ENCODE measurements around the gene USP34. TPM values are rescaled to one million over a fixed set of nuclear protein-coding genes. Genes with fewer than 3 reads are reported as not detected.

USP34 gene
- total RNA-seq, 1 experiment from 2014 or later, result 91.4 TPM

DNA sequence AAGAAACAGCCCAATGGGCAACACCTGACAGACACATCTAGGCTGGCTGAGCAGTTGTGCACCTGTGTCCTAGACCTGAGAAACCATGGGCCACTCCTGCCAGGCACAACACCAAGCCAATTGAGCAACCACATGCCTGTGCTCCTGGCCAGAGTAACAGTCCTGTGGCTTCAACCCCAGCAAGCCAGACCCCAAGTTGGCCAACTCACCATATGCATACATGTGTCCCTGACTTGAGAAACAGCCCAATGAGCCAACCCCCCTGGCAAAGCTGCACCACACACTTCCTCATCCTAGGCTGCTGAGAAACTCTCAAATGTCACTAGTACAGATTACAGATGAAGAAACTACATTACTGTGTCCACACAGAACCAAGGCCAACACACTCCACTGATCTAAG is 36.6 kb downstream of the USP34 start:
- Histone ChIP-seq H3K9me3 (ENCODE audit: control insufficient read depth, insufficient read depth, low read depth, low read length) (no peaks in the 10 kb centered on the region), H3K4me3 (ENCODE audit: low read depth in 2 of 2, low read length in 2 of 2) (no peak overlapping the region), H3K36me3 (ENCODE audit: control insufficient read depth, insufficient read depth, low read length) (no peaks in the 10 kb centered on the region), H3K27ac (ENCODE audit: low read length) (no peak overlapping the region), H3K4me1 (ENCODE audit: control insufficient read depth, insufficient read depth, low read length) (peaks cover 17% of the 10 kb centered on the region), H3K27me3 (ENCODE audit: control insufficient read depth, insufficient read depth, low read length) (no peaks in the 10 kb centered on the region)
- no peak for ATAC-seq
- intact Hi-C loops (cut with micrococcal nuclease; ENCODE audit: unreplicated experiment), result no loop called here
- TF ChIP-seq POLR2AphosphoS5 (IDR thresholded peaks at IDR 0.05; ENCODE audit: low read depth, low read length) (no peak), CTCF (IDR thresholded peaks at IDR 0.05) (no peak), SIN3A (IDR thresholded peaks at IDR 0.05; ENCODE audit: borderline replicate concordance, insufficient read depth, low read depth, low read length) (no peak), TCF7L2 (IDR thresholded peaks at IDR 0.05; ENCODE audit: low read depth, low read length) (no peak)
- TF ChIP-seq, protein P1, sequence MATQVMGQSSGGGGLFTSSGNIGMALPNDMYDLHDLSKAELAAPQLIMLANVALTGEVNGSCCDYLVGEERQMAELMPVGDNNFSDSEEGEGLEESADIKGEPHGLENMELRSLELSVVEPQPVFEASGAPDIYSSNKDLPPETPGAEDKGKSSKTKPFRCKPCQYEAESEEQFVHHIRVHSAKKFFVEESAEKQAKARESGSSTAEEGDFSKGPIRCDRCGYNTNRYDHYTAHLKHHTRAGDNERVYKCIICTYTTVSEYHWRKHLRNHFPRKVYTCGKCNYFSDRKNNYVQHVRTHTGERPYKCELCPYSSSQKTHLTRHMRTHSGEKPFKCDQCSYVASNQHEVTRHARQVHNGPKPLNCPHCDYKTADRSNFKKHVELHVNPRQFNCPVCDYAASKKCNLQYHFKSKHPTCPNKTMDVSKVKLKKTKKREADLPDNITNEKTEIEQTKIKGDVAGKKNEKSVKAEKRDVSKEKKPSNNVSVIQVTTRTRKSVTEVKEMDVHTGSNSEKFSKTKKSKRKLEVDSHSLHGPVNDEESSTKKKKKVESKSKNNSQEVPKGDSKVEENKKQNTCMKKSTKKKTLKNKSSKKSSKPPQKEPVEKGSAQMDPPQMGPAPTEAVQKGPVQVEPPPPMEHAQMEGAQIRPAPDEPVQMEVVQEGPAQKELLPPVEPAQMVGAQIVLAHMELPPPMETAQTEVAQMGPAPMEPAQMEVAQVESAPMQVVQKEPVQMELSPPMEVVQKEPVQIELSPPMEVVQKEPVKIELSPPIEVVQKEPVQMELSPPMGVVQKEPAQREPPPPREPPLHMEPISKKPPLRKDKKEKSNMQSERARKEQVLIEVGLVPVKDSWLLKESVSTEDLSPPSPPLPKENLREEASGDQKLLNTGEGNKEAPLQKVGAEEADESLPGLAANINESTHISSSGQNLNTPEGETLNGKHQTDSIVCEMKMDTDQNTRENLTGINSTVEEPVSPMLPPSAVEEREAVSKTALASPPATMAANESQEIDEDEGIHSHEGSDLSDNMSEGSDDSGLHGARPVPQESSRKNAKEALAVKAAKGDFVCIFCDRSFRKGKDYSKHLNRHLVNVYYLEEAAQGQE (IDR thresholded peaks at IDR 0.05; ENCODE audit: insufficient read depth in 1 of 2, low read depth in 2 of 2, low read length in 1 of 2), result no peak
- ChIA-PET CTCF (no interaction called here), POLR2A (no interaction called here)
- no peak for DNase-seq (ENCODE audit: low read depth, low spot score)
- no TSS peak for BruUV-seq (replicated peaks)
- in situ Hi-C loops (cut with HindIII; ENCODE audit: low pct_unique_long_range_greater_than_20kb, low sequenced_read_pairs), result no loop called here

- peak; percentile 44; the same call in 1 of the 2 replicates for ATAC-seq
- ChIA-PET CTCF (no interaction called here), POLR2A (no interaction called here)
- no peak for DNase-seq (ENCODE audit: low read depth, low spot score)
- intact Hi-C loops (cut with micrococcal nuclease; ENCODE audit: unreplicated experiment), result no loop called here
- no peak overlapping the region for H3K4me3 ChIP-seq (ENCODE audit: low read depth in 2 of 2, low read length in 2 of 2)
- no peaks in the 10 kb centered on the region for H3K36me3 ChIP-seq (ENCODE audit: control insufficient read depth, insufficient read depth, low read length)
- TF ChIP-seq, protein P1 (IDR thresholded peaks at IDR 0.05; ENCODE audit: insufficient read depth in 1 of 2, low read depth in 2 of 2, low read length in 1 of 2), result no peak
- TF ChIP-seq POLR2AphosphoS5 (IDR thresholded peaks at IDR 0.05; ENCODE audit: low read depth, low read length) (no peak), SIN3A (IDR thresholded peaks at IDR 0.05; ENCODE audit: borderline replicate concordance, insufficient read depth, low read depth, low read length) (no peak), CTCF (IDR thresholded peaks at IDR 0.05) (no peak), TCF7L2 (IDR thresholded peaks at IDR 0.05; ENCODE audit: low read depth, low read length) (no peak)
- H3K27ac ChIP-seq (ENCODE audit: low read length), result no peak overlapping the region
- BruUV-seq (replicated peaks), result no TSS peak
- in situ Hi-C loops (cut with HindIII; ENCODE audit: low pct_unique_long_range_greater_than_20kb, low sequenced_read_pairs), result no loop called here
- peaks cover 18% of the 10 kb centered on the region for H3K4me1 ChIP-seq (ENCODE audit: control insufficient read depth, insufficient read depth, low read length)
- H3K27me3 ChIP-seq (ENCODE audit: control insufficient read depth, insufficient read depth, low read length), result no peaks in the 10 kb centered on the region
- no peaks in the 10 kb centered on the region for H3K9me3 ChIP-seq (ENCODE audit: control insufficient read depth, insufficient read depth, low read depth, low read length)
Measured at GRCh38 chr2:61433606-61434005, 37.3 kb downstream of the USP34 start.
